Fibroblast of lung (primary cell): ENCODE data around the gene LGALS3BP. TPM values are rescaled to one million over a fixed set of nuclear protein-coding genes. Genes with fewer than 3 reads are reported as not detected.
A peak's percentile ranks its signal among the peaks of the same experiment; 100 is the strongest.

ENCODE experiments used
- DNase-seq, 2 donors: peaks; one replicate each; pipeline versions ENCODE4 v3.0.0 to v3.0.0-alpha.2; 2010; ENCODE audit warnings: low read depth in 2 of 2
- H2AFZ ChIP-seq: 2 replicates; pipeline ENCODE4 v1.5.1; 2012; ENCODE audit warnings: low read length, control low read depth, inconsistent platforms
- H3K27ac ChIP-seq: 2 replicates; pipeline ENCODE4 v1.5.1; 2011; ENCODE audit warnings: low read length, control low read depth; ENCODE audit not compliant: insufficient read depth
- H3K27me3 ChIP-seq: 2 replicates; pipeline ENCODE4 v1.5.1; 2011; ENCODE audit warnings: mild to moderate bottlenecking, low read length; ENCODE audit not compliant: control insufficient read depth, insufficient read depth
- H3K36me3 ChIP-seq: 2 replicates; pipeline ENCODE4 v1.5.1; 2011; ENCODE audit warnings: low read length; ENCODE audit not compliant: control insufficient read depth, insufficient read depth
- H3K4me1 ChIP-seq: 2 replicates; pipeline ENCODE4 v1.5.1; 2011; ENCODE audit warnings: low read length; ENCODE audit not compliant: control insufficient read depth, insufficient read depth; ENCODE audit errors: extremely low read depth
- H3K4me2 ChIP-seq: 2 replicates; pipeline ENCODE4 v1.5.1; 2011; ENCODE audit warnings: low read length, control low read depth; ENCODE audit not compliant: insufficient read depth; ENCODE audit errors: extremely low read depth
- H3K4me3 ChIP-seq, 4 experiments: fragments of 200-600 bp in 1 of 4; sonication (generic) in 1 of 4; replicated peaks in 1 of 4; 2 replicates each; pipeline ENCODE4 v1.5.1; 2011 to 2016; ENCODE audit warnings: low read length in 4 of 4, low read depth in 3 of 4, mild to moderate bottlenecking in 3 of 4, control low read depth in 2 of 4, inconsistent platforms in 1 of 4, mixed read lengths in 1 of 4; ENCODE audit not compliant: insufficient read depth in 1 of 4; ENCODE audit errors: control extremely low read depth in 1 of 4
- H3K79me2 ChIP-seq: 2 replicates; pipeline ENCODE4 v1.5.1; 2012; ENCODE audit warnings: mild to moderate bottlenecking, low read length, inconsistent platforms; ENCODE audit not compliant: control insufficient read depth, insufficient read depth
- H3K9ac ChIP-seq: 2 replicates; pipeline ENCODE4 v1.5.1; 2011; ENCODE audit warnings: mild to moderate bottlenecking, low read length, control low read depth; ENCODE audit not compliant: insufficient read depth
- H3K9me3 ChIP-seq: 2 replicates; pipeline ENCODE4 v1.5.1; 2012; ENCODE audit warnings: low read depth, low read length; ENCODE audit not compliant: control insufficient read depth, insufficient read depth
- H4K20me1 ChIP-seq: 2 replicates; pipeline ENCODE4 v1.5.1; 2011; ENCODE audit warnings: low read length; ENCODE audit not compliant: control insufficient read depth, insufficient read depth; ENCODE audit errors: extremely low read depth
- CTCF ChIP-seq, 2 donors: IDR thresholded peaks in 1 of 2; conservative IDR thresholded peaks in 1 of 2; 1 replicate in 1 of 2; 2 replicates in 1 of 2; pipeline ENCODE4 v1.5.1; 2011 to 2012; ENCODE audit warnings: low read length in 2 of 2, control low read depth in 1 of 2, inconsistent platforms in 1 of 2, low read depth in 1 of 2, mild to moderate bottlenecking in 1 of 2
- EZH2 ChIP-seq: IDR thresholded peaks from 2 replicates; pipeline ENCODE4 v1.5.1; 2012; ENCODE audit warnings: low read length, control low read depth, mild to moderate bottlenecking; ENCODE audit errors: missing control alignments
- polyA minus RNA-seq: library from RNA; depleted of rRNA, polyadenylated mRNA; stranded (reverse); fragments of >200 nt; gene quantifications from 2 replicates; pipeline ENCODE4 v1.2.3, GENCODE V29; 2011; ENCODE audit warnings: low replicate concordance
- polyA plus RNA-seq, 2 donors: library from polyadenylated mRNA; depleted of rRNA in 1 of 2; stranded (reverse) in 1 of 2; unstranded in 1 of 2; fragments of >200 nt; gene quantifications; 2 replicates each; pipeline ENCODE4 v1.2.1, GENCODE V29; 2011 to 2012; ENCODE audit warnings: missing spikeins in 1 of 2
- total RNA-seq: library from RNA; depleted of rRNA; stranded (reverse); fragments of >200 nt; gene quantifications from 2 replicates; pipeline ENCODE4 v1.2.1, GENCODE V29; 2014

The LGALS3BP gene, protein sequence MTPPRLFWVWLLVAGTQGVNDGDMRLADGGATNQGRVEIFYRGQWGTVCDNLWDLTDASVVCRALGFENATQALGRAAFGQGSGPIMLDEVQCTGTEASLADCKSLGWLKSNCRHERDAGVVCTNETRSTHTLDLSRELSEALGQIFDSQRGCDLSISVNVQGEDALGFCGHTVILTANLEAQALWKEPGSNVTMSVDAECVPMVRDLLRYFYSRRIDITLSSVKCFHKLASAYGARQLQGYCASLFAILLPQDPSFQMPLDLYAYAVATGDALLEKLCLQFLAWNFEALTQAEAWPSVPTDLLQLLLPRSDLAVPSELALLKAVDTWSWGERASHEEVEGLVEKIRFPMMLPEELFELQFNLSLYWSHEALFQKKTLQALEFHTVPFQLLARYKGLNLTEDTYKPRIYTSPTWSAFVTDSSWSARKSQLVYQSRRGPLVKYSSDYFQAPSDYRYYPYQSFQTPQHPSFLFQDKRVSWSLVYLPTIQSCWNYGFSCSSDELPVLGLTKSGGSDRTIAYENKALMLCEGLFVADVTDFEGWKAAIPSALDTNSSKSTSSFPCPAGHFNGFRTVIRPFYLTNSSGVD
- total RNA-seq (320 and 387 TPM in 2 replicates), polyA plus RNA-seq (93.2 and 128 TPM in 2 replicates), polyA minus RNA-seq (166 and 363 TPM in 2 replicates)
- 160 and 278 TPM in 2 replicates for polyA plus RNA-seq (2012)

DNA sequence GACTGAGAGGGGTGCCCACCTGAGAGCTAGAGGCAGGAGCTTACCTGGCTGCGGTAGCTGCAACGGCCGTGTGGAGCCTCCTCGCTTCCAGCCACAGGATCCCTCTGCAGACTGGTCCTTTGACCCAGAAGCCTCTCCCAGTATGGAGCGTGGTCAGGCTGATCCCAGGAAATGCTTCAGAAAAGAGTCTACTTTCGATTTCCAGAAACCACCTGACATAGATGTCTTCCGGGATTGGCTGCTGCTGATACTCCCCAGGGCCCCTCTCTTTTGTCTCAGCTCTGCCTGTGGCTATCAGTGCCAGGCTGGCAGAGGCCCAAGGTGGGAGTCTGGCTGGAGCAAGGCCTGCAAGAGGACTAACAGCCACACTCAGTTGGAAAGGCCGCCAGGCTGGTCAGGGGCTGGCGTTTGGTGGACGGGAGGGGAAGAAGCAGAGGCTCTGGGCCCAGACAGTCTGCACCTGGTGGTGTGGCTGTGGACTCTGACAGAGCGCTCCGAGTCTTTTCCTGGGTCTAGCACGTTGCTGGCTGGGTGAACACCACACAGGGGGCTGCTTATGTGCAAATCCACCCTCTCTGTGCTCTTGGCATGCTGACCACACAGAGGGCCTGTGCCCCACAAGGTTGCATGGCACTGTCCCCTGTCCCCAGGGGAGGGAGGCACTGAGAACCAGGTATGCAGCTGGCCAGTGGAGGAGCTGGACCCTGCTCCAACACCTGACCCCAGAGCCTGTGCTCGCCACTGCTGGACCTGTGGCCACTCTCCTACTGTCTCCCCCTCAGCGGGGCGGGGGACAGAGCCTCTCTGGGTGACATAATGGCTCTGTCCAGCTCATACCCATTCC lies at the start of gene LGALS3BP:
Gene LGALS3BP (minus strand): TSS at position 144 of the 844 bp plus-strand sequence. CDS start 2,732 bp downstream, outside the sequence.
- peak; percentile 82 to 84 for DNase-seq
- H3K4me1 ChIP-seq = peaks cover 22% of the 10 kb centered on the region
- H3K27me3 ChIP-seq = no peaks in the 10 kb centered on the region
- H3K4me3 ChIP-seq = peak within 1 kb of the TSS; percentile 43 to 64 (median 55)
- H3K9me3 ChIP-seq = no peaks in the 10 kb centered on the region
- H3K27ac ChIP-seq = peak within 1 kb of the TSS; percentile 43
- peaks cover 13% of the 10 kb centered on the region for H3K79me2 ChIP-seq
- peak within 1 kb of the TSS; percentile 88 for H3K4me2 ChIP-seq
- TF ChIP-seq EZH2 (no peak), CTCF (conservative IDR thresholded peaks at IDR 0.05 in 1 of 2, IDR thresholded peaks at IDR 0.05 in 1 of 2; ENCODE audit: low read depth in 1 of 2, low read length in 2 of 2) (no peak)
- no peaks in the 10 kb centered on the region for H4K20me1 ChIP-seq
- peaks cover 9% of the 10 kb centered on the region for H3K36me3 ChIP-seq
- H3K9ac ChIP-seq = no peak within 1 kb of the TSS
- H2AFZ ChIP-seq = peak within 1 kb of the TSS; percentile 53

- H3K9ac ChIP-seq = no peak overlapping the region
- no peak overlapping the region for H2AFZ ChIP-seq
- H3K4me2 ChIP-seq = no peak overlapping the region
- no peaks in the 10 kb centered on the region for H3K36me3 ChIP-seq
- no peaks in the 10 kb centered on the region for H3K27me3 ChIP-seq
- H4K20me1 ChIP-seq = no peaks in the 10 kb centered on the region
- no peak for DNase-seq
- H3K27ac ChIP-seq = no peak overlapping the region
- no peaks in the 10 kb centered on the region for H3K9me3 ChIP-seq
- TF ChIP-seq CTCF (conservative IDR thresholded peaks at IDR 0.05 in 1 of 2, IDR thresholded peaks at IDR 0.05 in 1 of 2; ENCODE audit: low read depth in 1 of 2, low read length in 2 of 2) = peak; percentile 25 to 32
- no peak for TF ChIP-seq EZH2
- H3K79me2 ChIP-seq = no peaks in the 10 kb centered on the region
- H3K4me1 ChIP-seq = peaks cover 30% of the 10 kb centered on the region
- no peak overlapping the region for H3K4me3 ChIP-seq
These were observed 49.0 kb upstream of the LGALS3BP start for GRCh38 chr17:79028496-79029326.
